A549 treated with Mapracorat at 1 μM for 4 hours (cell line): Measurements from ENCODE around the gene ANGPTL4. TPM values are rescaled to one million over a fixed set of nuclear protein-coding genes. Genes with fewer than 3 reads are reported as not detected.

Experiments used
- total RNA-seq: library from RNA; stranded (reverse); fragments of 200-300 nt; extraction: Qiagen RNA extraction; gene quantifications from 5 replicates; pipeline ENCODE4 v1.2.3, GENCODE V29; 2022

ANGPTL4 gene
- 508 to 697 TPM (median 629 TPM) in 5 replicates for total RNA-seq

GRCh38 chr19:8363803-8364771 lies at the start of gene ANGPTL4:
Gene ANGPTL4 (plus strand): TSS chr19:8364155. CDS start chr19:8364322, 167 bp downstream.

GRCh38 chr19:8321067-8321985 lies 42.6 kb upstream of the ANGPTL4 start, which contains the start of the genes NDUFA7 and RPS28:
Gene NDUFA7 (minus strand): TSS chr19:8321375. CDS start chr19:8321358, 17 bp downstream.
Gene RPS28 (plus strand): TSS chr19:8321496. CDS start chr19:8321531, 35 bp downstream.

GRCh38 chr19:8342684-8343482 lies 21.1 kb upstream of the ANGPTL4 start, which contains the start of gene KANK3:
Gene KANK3 (minus strand): TSS chr19:8343262. CDS start chr19:8337828, 5,434 bp downstream.

GRCh38 chr19:8389891-8390616 lies 26.1 kb downstream of the ANGPTL4 start, which contains the start of gene RAB11B:
Gene RAB11B (plus strand): TSS chr19:8390360. CDS start chr19:8390417, 57 bp downstream.

GRCh38 chr19:8412783-8413628 lies 49.1 kb downstream of the ANGPTL4 start, which contains the start of gene MARCHF2:
Gene MARCHF2 (plus strand): TSS chr19:8413305. CDS start chr19:8421841, 8,536 bp downstream.

Other genes starting within 250 kb of the ANGPTL4 start
- not detected in 5 replicates for gene FBN3, start 214.6 kb upstream of the ANGPTL4 start, total RNA-seq
- 2.7 to 4.2 TPM (median 3.8 TPM) in 5 replicates for gene CERS4, start 154.8 kb upstream of the ANGPTL4 start, total RNA-seq
- 61.6 to 97.9 TPM (median 94.6 TPM) in 5 replicates for gene CD320, start 55.8 kb upstream of the ANGPTL4 start, total RNA-seq
- 69.6 to 92.7 TPM (median 86.1 TPM) in 5 replicates for gene NDUFA7, start 42.8 kb upstream of the ANGPTL4 start, total RNA-seq
- gene RPS28, start 42.7 kb upstream of the ANGPTL4 start, total RNA-seq = 517 to 1,007 TPM (median 905 TPM) in 5 replicates
- 4.8 to 7.9 TPM (median 6.1 TPM) in 5 replicates for gene KANK3, start 20.9 kb upstream of the ANGPTL4 start, total RNA-seq
- 91.6 to 101 TPM (median 94.7 TPM) in 5 replicates for gene RAB11B, start 26.2 kb downstream of the ANGPTL4 start, total RNA-seq
- 16.2 to 21.7 TPM (median 20.5 TPM) in 5 replicates for gene MARCHF2, start 49.1 kb downstream of the ANGPTL4 start, total RNA-seq
- 227 to 271 TPM (median 237 TPM) in 5 replicates for gene HNRNPM, start 80.8 kb downstream of the ANGPTL4 start, total RNA-seq
- gene PRAM1, start 138.5 kb downstream of the ANGPTL4 start, total RNA-seq = 0.12 to 0.25 TPM (median 0.17 TPM) in 4 of 5 replicates, not detected in the other
- gene ZNF414, start 150.0 kb downstream of the ANGPTL4 start, total RNA-seq = 16.7 to 18.6 TPM (median 17.0 TPM) in 5 replicates
- gene MYO1F, start 213.3 kb downstream of the ANGPTL4 start, total RNA-seq = 0.16 to 0.48 TPM (median 0.24 TPM) in 5 replicates
- 8.4 to 14.6 TPM (median 12.2 TPM) in 5 replicates for gene ADAMTS10, start 246.6 kb downstream of the ANGPTL4 start, total RNA-seq